CD14-positive monocyte (primary cell): Measurements from ENCODE around the gene OR5L1. TPM values are rescaled to one million over a fixed set of nuclear protein-coding genes. Genes with fewer than 3 reads are reported as not detected.

ENCODE experiments used
- DNase-seq, 3 donors: peaks; one replicate each; pipeline ENCODE4 v3.0.0-alpha.2; 2011 to 2022
- H2AFZ ChIP-seq: 2 replicates; pipeline ENCODE4 v1.6.0; 2012; ENCODE audit warnings: mild to moderate bottlenecking, low read depth, low read length, inconsistent platforms; ENCODE audit not compliant: insufficient read depth, poor library complexity, severe bottlenecking
- H3K27ac ChIP-seq, 2 donors: 1 replicate in 1 of 2; 2 replicates in 1 of 2; pipeline ENCODE4 v1.5.1; 2012 to 2013; ENCODE audit warnings: low read length in 2 of 2, control low read depth in 1 of 2, inconsistent platforms in 1 of 2, low read depth in 1 of 2, mild to moderate bottlenecking in 1 of 2
- H3K27me3 ChIP-seq, 2 donors: one replicate each; pipeline versions ENCODE4 v1.6.0 to v1.6.1; 2011 to 2013; ENCODE audit warnings: low read length in 2 of 2; ENCODE audit not compliant: control insufficient read depth in 2 of 2, insufficient read depth in 2 of 2
- H3K36me3 ChIP-seq, 2 donors: replicated peaks in 1 of 2; 1 replicate in 1 of 2; 2 replicates in 1 of 2; pipeline versions ENCODE4 v1.5.1 to v1.6.1; 2012 to 2013; ENCODE audit warnings: low read length in 2 of 2, control low read depth in 1 of 2, inconsistent platforms in 1 of 2, mild to moderate bottlenecking in 1 of 2; ENCODE audit not compliant: insufficient read depth in 2 of 2, control insufficient read depth in 1 of 2
- H3K4me1 ChIP-seq, 2 donors: 1 replicate in 1 of 2; 2 replicates in 1 of 2; pipeline versions ENCODE4 v1.5.1 to v1.6.1; 2012 to 2013; ENCODE audit warnings: low read length in 2 of 2, control low read depth in 1 of 2, inconsistent platforms in 1 of 2, mild to moderate bottlenecking in 1 of 2, moderate library complexity in 1 of 2; ENCODE audit not compliant: insufficient read depth in 2 of 2, control insufficient read depth in 1 of 2
- H3K4me2 ChIP-seq: replicated peaks from 2 replicates; pipeline ENCODE3; 2012; ENCODE audit warnings: low read length, moderate library complexity, mild to moderate bottlenecking; ENCODE audit not compliant: poor library complexity, severe bottlenecking; ENCODE audit errors: extremely low read depth
- H3K4me3 ChIP-seq, 3 experiments: fragments of 200-600 bp in 1 of 3; sonication (generic) in 1 of 3; replicated peaks in 1 of 3; 1 replicate in 2 of 3; 2 replicates in 1 of 3; pipeline ENCODE4 v1.5.1; 2011 to 2013; ENCODE audit warnings: low read length in 3 of 3, mild to moderate bottlenecking in 3 of 3, control low read depth in 2 of 3, low read depth in 2 of 3, inconsistent platforms in 1 of 3, moderate library complexity in 1 of 3
- H3K79me2 ChIP-seq: 2 replicates; pipeline ENCODE4 v1.6.0; 2012; ENCODE audit warnings: mild to moderate bottlenecking, control low read depth, inconsistent platforms, low read length, moderate library complexity; ENCODE audit not compliant: insufficient read depth
- H3K9ac ChIP-seq: 2 replicates; pipeline ENCODE4 v1.6.0; 2017; ENCODE audit warnings: low read length, mild to moderate bottlenecking; ENCODE audit not compliant: insufficient read depth, poor library complexity, severe bottlenecking
- H3K9me3 ChIP-seq, 2 donors: replicated peaks in 1 of 2; 1 replicate in 1 of 2; 2 replicates in 1 of 2; pipeline versions ENCODE4 v1.5.1 to v1.6.1; 2012 to 2013; ENCODE audit warnings: low read length in 2 of 2, control low read depth in 1 of 2; ENCODE audit not compliant: control insufficient read depth in 1 of 2, insufficient read depth in 1 of 2
- H4K20me1 ChIP-seq: 2 replicates; pipeline ENCODE4 v1.6.0; 2012; ENCODE audit warnings: mild to moderate bottlenecking, low read length, control low read depth, moderate library complexity; ENCODE audit not compliant: insufficient read depth
- H3K27ac Mint-ChIP-seq, 7 donors: one replicate each; pipeline ENCODE4 v1.8.0; 2020; ENCODE audit warnings: mild to moderate bottlenecking in 7 of 7, mixed read lengths in 7 of 7, moderate library complexity in 6 of 7, inconsistent platforms in 2 of 7
- H3K27me3 Mint-ChIP-seq, 3 donors: one replicate each; pipeline ENCODE4 v1.8.0; 2021 to 2022; ENCODE audit warnings: low read depth in 3 of 3, mild to moderate bottlenecking in 3 of 3, mixed read lengths in 3 of 3, moderate library complexity in 3 of 3, inconsistent platforms in 1 of 3
- H3K36me3 Mint-ChIP-seq, 2 donors: one replicate each; pipeline ENCODE4 v1.8.0; 2020; ENCODE audit warnings: mixed read lengths in 2 of 2, inconsistent platforms in 1 of 2, mild to moderate bottlenecking in 1 of 2
- H3K4me1 Mint-ChIP-seq: one replicate; pipeline ENCODE4 v1.8.0; 2020; ENCODE audit warnings: mild to moderate bottlenecking, mixed read lengths
- H3K4me3 Mint-ChIP-seq, 2 donors: one replicate each; pipeline ENCODE4 v1.8.0; 2020; ENCODE audit warnings: mild to moderate bottlenecking in 2 of 2, mixed read lengths in 2 of 2, moderate library complexity in 1 of 2
- H3K9me3 Mint-ChIP-seq, 7 donors: one replicate each; pipeline ENCODE4 v1.8.0; 2020 to 2022; ENCODE audit warnings: mixed read lengths in 7 of 7, mild to moderate bottlenecking in 6 of 7, moderate library complexity in 6 of 7, inconsistent platforms in 2 of 7
- CTCF ChIP-seq: fragments of 200-600 bp; IDR thresholded peaks from one replicate; pipeline ENCODE4 v1.8.0; 2022; ENCODE audit warnings: antibody characterized with exemption, mild to moderate bottlenecking
- WGBS: methylation state at CpG from one replicate; pipeline ENCODE4 v1.1.5; 2013; ENCODE audit warnings: missing lambda C conversion rate; ENCODE audit not compliant: insufficient coverage; 5-methylcytosine and 5-hydroxymethylcytosine counted together
- intact Hi-C, 2 donors: fragments of 100-400 bp; cut with micrococcal nuclease; formaldehyde crosslinking; loops; one replicate each; pipeline versions ENCODE4 v1.15.0 to v1.15.1; 2023
- polyA plus RNA-seq, 3 donors: library from polyadenylated mRNA; depleted of rRNA in 1 of 3; unstranded in 2 of 3; stranded (reverse) in 1 of 3; fragments of 300-500 nt in 2 of 3; fragments of >200 nt in 1 of 3; fragmentation: Illumina TruSeq in 2 of 3; gene quantifications; 1 replicate in 2 of 3; 2 replicates in 1 of 3; pipeline ENCODE4 v1.2.3, GENCODE V29; 2012 to 2021

OR5L1 gene
- polyA plus RNA-seq, 3 donors, result not detected

DNA sequence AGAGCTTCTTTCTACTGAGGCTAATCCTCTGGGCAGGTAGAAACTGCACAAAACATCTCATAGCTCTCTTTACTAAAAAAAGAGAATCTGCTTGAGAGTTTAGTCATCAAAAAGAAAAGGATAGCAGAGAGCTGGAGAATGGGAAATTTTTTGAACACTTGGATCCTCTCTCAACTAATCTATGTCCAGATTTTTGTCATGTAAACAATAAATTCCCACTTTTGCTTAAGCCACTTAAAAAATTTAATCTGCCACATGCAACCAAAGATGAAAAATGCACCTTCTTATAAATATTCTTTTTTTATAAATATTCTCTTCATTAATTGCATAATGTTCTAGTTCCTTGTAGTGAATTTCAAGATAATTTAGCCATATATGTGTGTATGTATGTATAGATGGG, 37.9 kb downstream of the OR5L1 start:
- H3K4me1 Mint-ChIP-seq, result no peaks in the 10 kb centered on the region
- H3K36me3 Mint-ChIP-seq, result no peaks in the 10 kb centered on the region
- no peak for TF ChIP-seq CTCF
- no peak overlapping the region for H3K4me3 Mint-ChIP-seq
- no peak overlapping the region for H3K27ac ChIP-seq
- no peak overlapping the region for H3K4me2 ChIP-seq
- H3K4me1 ChIP-seq, result no peaks in the 10 kb centered on the region
- H3K9ac ChIP-seq, result no peak overlapping the region
- H3K79me2 ChIP-seq, result no peaks in the 10 kb centered on the region
- peaks cover 4 to 8% of the 10 kb centered on the region in 2 donors for H3K9me3 ChIP-seq
- intact Hi-C loops, result no loop called here
- H3K27ac Mint-ChIP-seq, result no peak overlapping the region
- no peak overlapping the region for H3K4me3 ChIP-seq
- no peaks in the 10 kb centered on the region for H3K27me3 Mint-ChIP-seq
- DNase-seq, result no peak
- H3K36me3 ChIP-seq, result no peaks in the 10 kb centered on the region
- H3K27me3 ChIP-seq, result no peaks in the 10 kb centered on the region
- H4K20me1 ChIP-seq, result no peaks in the 10 kb centered on the region
- no peak overlapping the region for H2AFZ ChIP-seq
- H3K9me3 Mint-ChIP-seq, result peaks cover 0 to 5% (median 0%) of the 10 kb centered on the region in 7 donors

- no CpG with 5 or more reads among the region's 1 CpG for WGBS
- Mint-ChIP-seq H3K4me3 (no peak overlapping the region), H3K36me3 (no peaks in the 10 kb centered on the region), H3K4me1 (no peaks in the 10 kb centered on the region), H3K9me3 (peaks cover 0 to 5% (median 0%) of the 10 kb centered on the region in 7 donors), H3K27me3 (no peaks in the 10 kb centered on the region), H3K27ac (no peak overlapping the region)
- no peak overlapping the region for H3K9ac ChIP-seq
- no peak overlapping the region for H2AFZ ChIP-seq
- DNase-seq, result no peak
- TF ChIP-seq CTCF, result no peak
- no peak overlapping the region for H3K4me2 ChIP-seq
- intact Hi-C loops, result no loop called here
- H3K27me3 ChIP-seq, result no peaks in the 10 kb centered on the region
- H4K20me1 ChIP-seq, result no peaks in the 10 kb centered on the region
- no peaks in the 10 kb centered on the region for H3K4me1 ChIP-seq
- H3K36me3 ChIP-seq, result no peaks in the 10 kb centered on the region
- peaks cover 3 to 10% of the 10 kb centered on the region in 2 donors for H3K9me3 ChIP-seq
- H3K4me3 ChIP-seq, result no peak overlapping the region
- no peaks in the 10 kb centered on the region for H3K79me2 ChIP-seq
- H3K27ac ChIP-seq, result no peak overlapping the region
Measured at GRCh38 chr11:55852141-55852540, 41.0 kb downstream of the OR5L1 start.
